Fibroblast of lung (primary cell): ENCODE results near the gene CKS2.

Experiments
- CTCF ChIP-seq, 2 donors: IDR thresholded peaks in 1 of 2; conservative IDR thresholded peaks in 1 of 2; 1 replicate in 1 of 2; 2 replicates in 1 of 2; pipeline ENCODE4 v1.5.1; 2011 to 2012; ENCODE audit warnings: low read length in 2 of 2, control low read depth in 1 of 2, inconsistent platforms in 1 of 2, low read depth in 1 of 2, mild to moderate bottlenecking in 1 of 2
- EZH2 ChIP-seq: IDR thresholded peaks from 2 replicates; pipeline ENCODE4 v1.5.1; 2012; ENCODE audit warnings: low read length, control low read depth, mild to moderate bottlenecking; ENCODE audit errors: missing control alignments

DNA sequence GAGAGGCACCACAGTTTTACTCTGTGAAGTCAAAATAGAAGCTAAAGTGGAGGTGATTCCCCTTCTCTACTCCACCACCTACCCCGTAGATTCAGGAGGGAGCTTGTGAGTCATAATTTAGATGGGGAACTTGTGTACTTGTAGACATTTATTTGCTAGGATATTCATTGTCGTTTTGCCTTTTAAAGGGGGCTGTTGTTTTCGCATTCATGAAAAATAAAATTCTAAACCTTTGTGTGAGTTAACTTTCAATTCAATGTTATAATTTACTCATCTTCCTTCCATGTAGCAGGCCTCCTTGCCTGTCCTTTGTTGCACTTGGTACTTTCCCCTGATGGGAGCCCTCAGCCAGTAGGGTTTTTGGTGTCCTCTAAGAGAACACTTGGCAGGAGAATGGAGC is 29.3 kb downstream of the CKS2 start:
- TF ChIP-seq CTCF (conservative IDR thresholded peaks at IDR 0.05 in 1 of 2, IDR thresholded peaks at IDR 0.05 in 1 of 2; ENCODE audit: low read depth in 1 of 2, low read length in 2 of 2) = no peak
- TF ChIP-seq EZH2 = no peak
